Liver (tissue), 9 donors: ENCODE data around the gene CALY. TPM values are rescaled to one million over a fixed set of nuclear protein-coding genes. Genes with fewer than 3 reads are reported as not detected.

Experiments used
- DNase-seq: peaks from one replicate; pipeline ENCODE4 v3.0.0-alpha.2; 2017; ENCODE audit warnings: low spot score
- H3K27ac ChIP-seq, 2 donors: one replicate each; pipeline ENCODE4 v1.7.0; 2013; ENCODE audit warnings: inconsistent platforms in 2 of 2, low read length in 2 of 2, control low read depth in 1 of 2, low read depth in 1 of 2, mild to moderate bottlenecking in 1 of 2
- H3K27me3 ChIP-seq, 4 donors: one replicate each; pipeline versions ENCODE4 v1.6.1 to v1.7.0; 2013; ENCODE audit warnings: low read length in 3 of 4, inconsistent platforms in 1 of 4, mild to moderate bottlenecking in 1 of 4, moderate library complexity in 1 of 4; ENCODE audit not compliant: control insufficient read depth in 4 of 4, insufficient read depth in 4 of 4
- H3K36me3 ChIP-seq, 4 donors: one replicate each; pipeline versions ENCODE4 v1.6.1 to v1.7.0; 2013; ENCODE audit warnings: low read length in 3 of 4, mild to moderate bottlenecking in 3 of 4, low read depth in 1 of 4, moderate library complexity in 1 of 4; ENCODE audit not compliant: control insufficient read depth in 4 of 4, insufficient read depth in 3 of 4
- H3K4me1 ChIP-seq, 4 donors: one replicate each; pipeline versions ENCODE4 v1.6.1 to v1.7.0; 2013; ENCODE audit warnings: low read length in 3 of 4, mild to moderate bottlenecking in 3 of 4, moderate library complexity in 1 of 4; ENCODE audit not compliant: control insufficient read depth in 4 of 4, insufficient read depth in 4 of 4
- H3K4me3 ChIP-seq, 3 donors: one replicate each; pipeline versions ENCODE4 v1.6.1 to v1.7.0; 2013; ENCODE audit warnings: low read length in 3 of 3, control low read depth in 1 of 3, low read depth in 1 of 3, mild to moderate bottlenecking in 1 of 3
- H3K9ac ChIP-seq, 2 donors: one replicate each; pipeline ENCODE4 v1.7.0; 2013; ENCODE audit warnings: low read length in 2 of 2, mild to moderate bottlenecking in 2 of 2, moderate library complexity in 2 of 2, control low read depth in 1 of 2, low read depth in 1 of 2
- H3K9me3 ChIP-seq, 4 donors: one replicate each; pipeline versions ENCODE4 v1.6.1 to v1.7.0; 2013; ENCODE audit warnings: low read length in 3 of 4; ENCODE audit not compliant: control insufficient read depth in 4 of 4
- CTCF ChIP-seq: fragments of 150-350 bp; IDR thresholded peaks from 2 replicates; pipeline ENCODE4 v1.5.1; 2017; ENCODE audit warnings: improper control_type of control experiment, low read depth, low read length; ENCODE audit not compliant: missing input control
- EGR1 ChIP-seq, 2 donors: IDR thresholded peaks; 2 replicates each; pipeline ENCODE4 v1.6.1; 2016 to 2018; ENCODE audit warnings: antibody characterized with exemption in 2 of 2, low read depth in 2 of 2
- FOXA1 ChIP-seq: IDR thresholded peaks from 2 replicates; pipeline ENCODE4 v1.6.1; 2016; ENCODE audit warnings: antibody characterized with exemption
- FOXA2 ChIP-seq: IDR thresholded peaks from 2 replicates; pipeline ENCODE4 v1.6.1; 2016; ENCODE audit warnings: antibody characterized with exemption
- HNF4G ChIP-seq: IDR thresholded peaks from 2 replicates; pipeline ENCODE4 v1.6.1; 2016; ENCODE audit warnings: antibody characterized with exemption
- MAX ChIP-seq: IDR thresholded peaks from 2 replicates; pipeline ENCODE4 v1.6.1; 2016; ENCODE audit warnings: antibody characterized with exemption
- NR2F2 ChIP-seq: IDR thresholded peaks from 2 replicates; pipeline ENCODE4 v1.6.1; 2016; ENCODE audit warnings: antibody characterized with exemption
- RAD21 ChIP-seq, 2 donors: IDR thresholded peaks; 2 replicates each; pipeline ENCODE4 v1.6.1; 2016; ENCODE audit warnings: antibody characterized with exemption in 2 of 2, mild to moderate bottlenecking in 2 of 2
- RXRA ChIP-seq, 2 donors: IDR thresholded peaks; 2 replicates each; pipeline ENCODE4 v1.6.1; 2017 to 2018; ENCODE audit warnings: antibody characterized with exemption in 2 of 2, mild to moderate bottlenecking in 1 of 2
- SP1 ChIP-seq: IDR thresholded peaks from 2 replicates; pipeline ENCODE4 v1.6.1; 2018; ENCODE audit warnings: antibody characterized with exemption, mild to moderate bottlenecking
- TAF1 ChIP-seq: conservative IDR thresholded peaks from 2 replicates; pipeline ENCODE4 v1.6.1; 2016; ENCODE audit warnings: antibody characterized with exemption, mild to moderate bottlenecking
- WGBS: extraction: QIAGEN DNeasy Blood & Tissue Kit; methylation state at CpG from one replicate; pipeline ENCODE4 v1.1.7; 2013; 5-methylcytosine and 5-hydroxymethylcytosine counted together
- polyA plus RNA-seq, 2 donors: library from polyadenylated mRNA; stranded (reverse) in 1 of 2; unstranded in 1 of 2; fragments of 200-250 nt in 1 of 2; fragments of >200 nt in 1 of 2; fragmentation: Nextera tagmentation in 1 of 2; extraction: Ambion mirVana in 1 of 2; gene quantifications; one replicate each; pipeline versions ENCODE4 v1.2.1 to v1.2.3, GENCODE V29; 2013 to 2015
- total RNA-seq, 2 donors: library from RNA; depleted of rRNA; stranded (reverse); fragments of >200 nt; gene quantifications; one replicate each; pipeline ENCODE4 v1.2.3, GENCODE V29; 2014
- TF ChIP-seq, protein P1 (sequence below): IDR thresholded peaks from 2 replicates; pipeline ENCODE4 v1.6.1; 2016; ENCODE audit warnings: antibody characterized with exemption
- TF ChIP-seq, protein P2 (sequence below): IDR thresholded peaks from 2 replicates; pipeline ENCODE4 v1.6.1; 2016; ENCODE audit warnings: antibody characterized with exemption, mild to moderate bottlenecking
- donor health status: healthy.
- donor health status: healthy.
- donor health status: healthy.
- donor health status: healthy.
- donor health status: healthy.

The CALY gene
- total and polyA plus RNA-seq, 4 donors = 0.07 TPM; not detected in 3

DNA sequence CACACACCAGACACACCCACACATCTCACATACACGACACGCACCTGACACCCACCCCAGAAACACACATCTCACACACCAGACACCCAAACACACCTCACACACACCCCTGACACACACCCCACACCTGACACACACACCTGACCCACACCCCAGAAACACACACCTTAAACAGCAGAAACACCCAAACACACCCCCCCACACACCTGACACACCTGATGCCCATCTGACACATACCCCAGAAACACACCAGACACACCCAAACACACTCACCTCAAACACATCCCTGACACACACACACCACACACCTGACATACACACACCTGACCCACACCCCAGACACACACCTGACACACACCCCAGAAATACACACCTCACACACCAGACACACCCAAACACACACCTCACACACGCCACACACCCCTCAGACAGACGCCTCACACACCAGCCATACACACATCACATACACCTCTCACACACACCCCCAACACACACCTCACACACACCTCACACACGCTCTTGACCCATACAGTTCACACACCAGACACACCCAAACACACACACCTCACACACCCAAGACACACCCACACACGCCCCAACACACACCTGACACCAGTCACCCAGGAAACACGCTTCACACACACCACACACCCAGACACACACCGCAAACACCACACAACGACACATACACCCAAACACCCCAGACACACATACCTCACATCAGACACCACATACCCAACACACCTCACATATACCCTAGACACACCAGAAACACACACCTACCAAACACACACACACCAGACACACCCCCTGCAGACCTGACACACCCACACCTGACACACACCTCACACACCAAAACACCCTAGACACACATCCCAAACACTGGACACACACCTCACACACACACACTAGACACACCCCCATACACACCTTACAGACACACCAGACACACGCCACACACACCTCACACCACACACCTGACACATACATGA, 1.7 kb upstream of the CALY start:
- H3K9ac ChIP-seq = no peak overlapping the region
- H3K27me3 ChIP-seq = peaks cover 0 to 14% (median 8%) of the 10 kb centered on the region in 4 donors

DNA sequence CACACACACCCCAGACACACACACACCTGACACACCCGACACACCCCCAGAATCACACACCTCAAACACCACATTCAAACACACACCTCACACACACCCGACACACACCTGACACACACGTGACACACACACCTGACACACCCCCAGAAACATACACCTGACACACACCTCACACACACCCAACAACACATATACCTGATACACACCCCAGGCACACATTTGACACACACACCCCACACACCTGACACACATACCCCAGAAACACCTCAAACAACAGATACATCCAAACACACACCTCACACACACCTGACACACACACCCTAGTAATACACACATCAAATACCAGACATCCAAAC, 652 bp upstream of the CALY start:
- Histone ChIP-seq H3K9ac (no peak overlapping the region), H3K4me1 (peaks cover 0 to 16% (median 8%) of the 10 kb centered on the region in 4 donors), H3K27me3 (peaks cover 0 to 14% (median 8%) of the 10 kb centered on the region in 4 donors), H3K4me3 (no peak overlapping the region), H3K9me3 (no peaks in the 10 kb centered on the region), H3K27ac (no peak overlapping the region), H3K36me3 (no peaks in the 10 kb centered on the region)
- DNase-seq = no peak
- TF ChIP-seq TAF1 (no peak), RXRA (IDR thresholded peaks at IDR 0.05) (no peak), HNF4G (no peak)
- TF ChIP-seq, protein P1, sequence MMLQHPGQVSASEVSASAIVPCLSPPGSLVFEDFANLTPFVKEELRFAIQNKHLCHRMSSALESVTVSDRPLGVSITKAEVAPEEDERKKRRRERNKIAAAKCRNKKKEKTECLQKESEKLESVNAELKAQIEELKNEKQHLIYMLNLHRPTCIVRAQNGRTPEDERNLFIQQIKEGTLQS = no peak
- WGBS = 86% methylated on average over 3 of the region's 3 CpGs

More for the DNA sequence above, 1.7 kb upstream of the CALY start:
- no peaks in the 10 kb centered on the region for H3K9me3 ChIP-seq
- H3K36me3 ChIP-seq = no peaks in the 10 kb centered on the region
- H3K4me3 ChIP-seq = no peak overlapping the region
- peaks cover 0 to 16% (median 12%) of the 10 kb centered on the region in 4 donors for H3K4me1 ChIP-seq
- DNase-seq = no peak
- WGBS = 86% methylated on average over 10 of the region's 10 CpGs
- no peak overlapping the region for H3K27ac ChIP-seq
- TF ChIP-seq, protein P2, sequence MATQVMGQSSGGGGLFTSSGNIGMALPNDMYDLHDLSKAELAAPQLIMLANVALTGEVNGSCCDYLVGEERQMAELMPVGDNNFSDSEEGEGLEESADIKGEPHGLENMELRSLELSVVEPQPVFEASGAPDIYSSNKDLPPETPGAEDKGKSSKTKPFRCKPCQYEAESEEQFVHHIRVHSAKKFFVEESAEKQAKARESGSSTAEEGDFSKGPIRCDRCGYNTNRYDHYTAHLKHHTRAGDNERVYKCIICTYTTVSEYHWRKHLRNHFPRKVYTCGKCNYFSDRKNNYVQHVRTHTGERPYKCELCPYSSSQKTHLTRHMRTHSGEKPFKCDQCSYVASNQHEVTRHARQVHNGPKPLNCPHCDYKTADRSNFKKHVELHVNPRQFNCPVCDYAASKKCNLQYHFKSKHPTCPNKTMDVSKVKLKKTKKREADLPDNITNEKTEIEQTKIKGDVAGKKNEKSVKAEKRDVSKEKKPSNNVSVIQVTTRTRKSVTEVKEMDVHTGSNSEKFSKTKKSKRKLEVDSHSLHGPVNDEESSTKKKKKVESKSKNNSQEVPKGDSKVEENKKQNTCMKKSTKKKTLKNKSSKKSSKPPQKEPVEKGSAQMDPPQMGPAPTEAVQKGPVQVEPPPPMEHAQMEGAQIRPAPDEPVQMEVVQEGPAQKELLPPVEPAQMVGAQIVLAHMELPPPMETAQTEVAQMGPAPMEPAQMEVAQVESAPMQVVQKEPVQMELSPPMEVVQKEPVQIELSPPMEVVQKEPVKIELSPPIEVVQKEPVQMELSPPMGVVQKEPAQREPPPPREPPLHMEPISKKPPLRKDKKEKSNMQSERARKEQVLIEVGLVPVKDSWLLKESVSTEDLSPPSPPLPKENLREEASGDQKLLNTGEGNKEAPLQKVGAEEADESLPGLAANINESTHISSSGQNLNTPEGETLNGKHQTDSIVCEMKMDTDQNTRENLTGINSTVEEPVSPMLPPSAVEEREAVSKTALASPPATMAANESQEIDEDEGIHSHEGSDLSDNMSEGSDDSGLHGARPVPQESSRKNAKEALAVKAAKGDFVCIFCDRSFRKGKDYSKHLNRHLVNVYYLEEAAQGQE = no peak
- TF ChIP-seq EGR1 (IDR thresholded peaks at IDR 0.05; ENCODE audit: low read depth in 2 of 2) (no peak), FOXA2 (no peak), SP1 (no peak), RAD21 (IDR thresholded peaks at IDR 0.05) (no peak), TAF1 (no peak), MAX (no peak), NR2F2 (no peak), CTCF (no peak), FOXA1 (no peak)
- TF ChIP-seq, protein P1 = no peak
